Esophagus mucosa (tissue), 1 donor: Measurements from ENCODE around the gene ABHD17A. TPM values are rescaled to one million over a fixed set of nuclear protein-coding genes. Genes with fewer than 3 reads are reported as not detected.
A peak's percentile ranks its signal among the peaks of the same experiment; 100 is the strongest.

Source experiments
- ATAC-seq: fragments of 200-7000 bp; cut with Tn5 transposase; one replicate; pipeline ENCODE4 v1.9.1; 2020
- total RNA-seq: library from RNA; stranded (reverse); gene quantifications from one replicate; pipeline ENCODE4 v1.2.4, GENCODE V29; 2023
- donor health status: DM: yes; HTN: yes; CAD: no.

ABHD17A gene
- 50.9 TPM for total RNA-seq

DNA sequence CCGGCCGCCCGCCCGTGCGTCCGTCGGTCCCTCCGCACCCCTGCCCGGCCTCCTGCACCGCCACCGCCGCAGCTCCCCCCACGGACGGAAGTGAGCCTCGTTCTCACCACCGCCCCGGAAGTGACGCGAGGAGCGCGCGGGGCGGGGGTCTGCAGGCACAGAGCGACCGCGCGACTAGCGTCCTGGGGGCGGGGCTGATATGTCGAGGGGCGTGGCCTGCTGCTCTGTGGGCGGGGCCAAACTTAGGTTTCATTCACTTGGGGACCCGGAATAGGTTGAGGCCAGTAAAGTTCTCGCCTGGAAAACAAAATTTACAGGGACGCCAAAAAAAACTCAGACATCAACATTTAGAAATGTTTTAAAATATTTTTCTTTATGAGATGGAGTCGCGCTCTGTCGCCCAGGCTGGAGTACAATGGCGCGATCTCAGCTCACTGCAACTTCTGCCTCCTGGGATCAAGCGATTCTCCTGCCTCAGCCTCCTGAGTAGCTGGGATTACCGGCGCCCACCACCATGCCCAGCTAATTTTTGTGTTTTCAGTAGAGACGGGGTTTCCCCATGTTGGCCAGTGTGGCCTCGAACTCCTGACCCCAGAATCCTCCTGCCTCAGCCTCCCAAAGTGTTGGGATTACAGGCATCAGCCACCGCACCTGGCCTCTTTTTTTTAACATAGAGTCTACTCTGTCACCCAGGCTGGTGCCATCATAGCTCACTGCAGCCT lies at the start of gene ABHD17A:
TSS of gene ABHD17A (minus strand) at position 99 of the 722 bp plus-strand sequence. CDS start 3,930 bp downstream, outside the sequence.
- peak; percentile 93 for ATAC-seq

DNA sequence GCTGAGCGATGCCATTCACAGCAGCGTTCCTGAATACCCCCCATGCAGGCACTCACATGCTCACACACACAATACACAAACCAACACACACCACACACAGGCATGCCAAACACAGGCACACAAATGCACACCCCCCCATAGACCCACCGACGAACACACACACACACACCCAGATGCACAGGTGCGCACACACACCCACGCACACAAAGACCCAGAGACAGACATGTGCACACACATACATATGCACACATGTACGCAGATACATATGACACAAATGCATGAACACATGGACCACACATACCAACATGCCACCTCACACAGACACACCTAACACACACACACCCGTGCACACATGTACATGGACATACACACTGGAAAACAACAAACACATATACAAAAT lies 48.6 kb upstream of the ABHD17A start:
- no peak for ATAC-seq

DNA sequence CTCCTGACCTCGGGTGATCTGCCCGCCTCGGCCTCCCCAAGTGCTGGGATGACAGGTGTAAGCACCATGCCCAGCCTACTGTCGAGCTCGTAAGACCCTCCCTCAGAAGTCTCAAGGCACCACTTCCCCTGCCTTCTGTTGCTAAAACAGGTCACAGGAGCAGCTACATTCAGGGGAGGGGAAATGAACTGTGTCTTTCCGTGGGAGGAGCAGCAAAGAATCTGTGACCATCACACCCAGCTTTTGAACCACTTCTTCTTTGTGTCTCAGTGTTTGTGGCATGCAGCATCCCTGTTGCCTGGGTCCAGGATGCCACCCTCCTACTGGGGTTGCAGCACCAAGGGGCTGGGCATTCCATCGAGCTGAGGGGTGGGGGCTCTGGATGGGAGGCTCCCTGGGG lies 47.9 kb upstream of the ABHD17A start:
- no peak for ATAC-seq

DNA sequence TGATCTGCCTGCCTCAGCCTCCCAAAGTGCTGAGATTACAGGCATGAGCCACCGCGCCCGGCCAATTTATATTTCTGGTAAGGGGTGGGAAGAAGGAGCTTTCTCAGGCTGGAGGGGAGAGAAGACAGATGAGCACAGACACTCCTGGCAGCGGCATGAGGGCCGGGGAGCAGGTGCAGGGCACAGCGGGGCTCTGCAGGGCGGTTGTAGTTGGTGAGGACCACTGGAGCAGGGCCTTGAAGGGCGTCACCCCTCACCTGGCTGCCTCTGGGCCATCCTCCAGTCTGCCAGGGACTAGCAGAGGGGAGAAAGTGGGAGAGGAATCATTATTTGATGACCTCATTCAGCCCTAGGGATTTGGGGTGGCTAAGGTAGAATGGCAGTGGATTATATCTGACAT lies 47.1 kb upstream of the ABHD17A start:
- ATAC-seq: no peak

DNA sequence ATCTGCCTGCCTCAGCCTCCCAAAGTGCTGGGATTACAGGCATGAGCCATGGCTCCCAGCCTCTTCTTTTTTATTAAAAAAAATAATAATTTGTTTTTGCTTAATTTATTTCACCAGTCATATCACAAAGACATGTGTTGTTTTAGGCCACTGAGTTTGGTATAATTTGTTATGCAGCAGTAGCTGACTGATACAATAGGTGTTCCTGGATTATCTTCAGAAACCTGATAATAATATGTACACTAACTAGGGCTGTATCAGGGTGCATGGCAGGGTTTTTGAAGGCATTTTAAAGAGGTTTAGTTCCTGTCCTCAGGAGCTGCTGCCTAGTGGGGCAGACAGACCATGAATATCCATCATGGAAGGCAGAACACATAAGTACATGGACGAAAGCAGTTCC lies 46.1 kb upstream of the ABHD17A start:
- ATAC-seq: no peak

DNA sequence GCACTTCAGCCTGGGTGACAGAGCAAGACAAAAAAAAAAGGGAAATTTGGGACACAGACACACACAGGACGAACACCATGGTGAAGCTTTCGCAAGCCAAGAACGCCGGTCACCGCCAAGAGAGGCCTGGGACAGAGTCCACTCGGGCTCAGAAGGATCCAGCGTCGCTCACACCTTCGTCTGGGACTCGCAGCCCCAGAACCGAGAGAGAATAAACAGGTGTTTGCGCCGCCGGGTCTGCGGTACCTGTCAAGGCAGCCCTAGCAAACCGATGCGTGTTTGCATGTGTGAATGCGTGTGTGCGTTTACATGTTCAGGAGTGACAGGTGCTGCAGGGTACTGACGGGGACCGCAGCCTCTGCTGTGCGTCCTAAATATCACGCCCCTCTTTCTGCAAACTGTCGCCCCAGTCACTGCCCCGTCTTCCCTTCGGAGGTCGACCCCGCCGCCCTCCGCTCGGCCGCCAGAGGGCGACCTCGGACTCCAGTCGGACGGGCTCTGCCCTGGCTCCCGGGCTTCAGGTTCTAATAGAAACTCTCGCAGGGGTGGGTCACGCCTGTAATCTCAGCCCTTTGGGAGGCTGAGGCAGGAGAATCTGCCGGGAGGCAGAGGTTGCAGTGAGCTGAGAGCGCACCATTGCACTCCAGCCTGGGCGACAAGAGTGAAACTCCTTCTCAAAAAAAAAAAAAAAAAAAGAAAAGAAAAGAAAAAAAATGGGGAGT lies 43.9 kb upstream of the ABHD17A start:
- peak; percentile 78 for ATAC-seq

DNA sequence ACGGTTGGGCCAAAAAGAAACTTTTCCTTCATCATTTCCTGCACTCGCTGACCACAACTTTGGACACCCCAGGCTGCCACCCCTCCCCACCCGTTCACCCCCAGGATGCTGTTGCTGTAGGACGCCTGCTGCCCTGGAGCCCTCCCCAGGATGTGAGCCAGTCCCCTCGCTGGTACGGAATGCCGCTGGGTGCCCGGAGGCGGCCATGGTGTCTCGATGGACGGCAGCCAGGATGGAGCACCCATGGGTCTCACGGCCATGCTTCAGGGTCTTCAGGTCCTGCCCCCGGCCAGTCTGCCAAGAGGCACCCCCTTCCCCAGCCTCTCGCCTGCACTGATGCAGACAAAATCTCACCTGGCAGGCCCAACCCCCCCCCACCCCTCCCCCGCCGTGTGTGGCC lies 40.2 kb upstream of the ABHD17A start:
- ATAC-seq: no peak

DNA sequence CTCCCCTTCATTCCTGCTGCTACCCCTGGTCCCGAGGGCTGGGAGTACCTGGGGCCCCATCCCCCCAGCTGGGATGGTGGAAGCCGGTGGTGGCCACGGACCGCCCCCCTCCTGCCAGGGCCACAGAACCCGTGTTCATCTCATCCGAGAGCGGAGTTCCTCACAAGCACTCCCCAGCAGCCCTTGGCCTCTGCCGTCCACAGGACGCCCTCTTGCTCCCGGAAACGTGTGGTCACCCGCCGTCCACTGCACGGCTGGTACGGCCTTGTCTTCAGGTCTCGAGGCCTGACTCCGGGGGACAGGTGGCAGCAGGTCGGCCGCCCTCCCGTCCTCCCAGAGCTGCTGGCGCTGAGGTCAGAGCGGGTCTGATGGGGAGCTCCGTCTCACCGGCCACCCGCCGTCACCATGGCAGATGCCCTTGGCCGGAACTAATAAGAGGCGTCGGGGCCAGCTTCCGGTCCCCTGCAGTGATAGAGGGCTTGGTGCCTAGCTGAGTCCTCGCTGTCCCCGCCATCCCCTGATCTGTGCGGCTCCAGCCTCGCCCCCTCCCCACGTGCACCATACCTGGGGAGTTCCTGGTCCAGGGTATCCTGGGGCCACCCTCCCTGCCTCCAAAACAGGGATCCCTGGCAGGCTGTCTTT lies 39.1 kb upstream of the ABHD17A start:
- no peak for ATAC-seq

DNA sequence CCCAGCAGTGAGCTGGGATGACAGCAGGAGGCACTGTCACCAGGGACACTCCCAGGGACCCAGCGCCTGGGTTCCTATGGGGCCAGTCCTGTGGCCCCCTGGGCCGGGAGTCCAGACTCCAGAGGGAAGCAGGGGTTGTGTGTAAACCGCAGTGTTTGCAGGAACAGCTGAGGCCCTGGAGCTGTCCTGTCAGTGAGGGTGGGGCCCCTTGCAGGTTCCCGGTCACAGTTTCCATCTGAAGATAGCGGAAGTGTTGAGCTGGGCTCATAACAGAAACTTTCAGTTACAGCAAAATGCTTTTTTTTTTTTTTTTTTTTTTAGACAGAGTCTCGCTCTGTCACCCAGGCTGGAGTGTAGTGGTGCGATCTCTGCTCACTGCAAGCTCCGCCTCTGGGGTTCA lies 38.0 kb upstream of the ABHD17A start:
- peak; percentile 5 for ATAC-seq

DNA sequence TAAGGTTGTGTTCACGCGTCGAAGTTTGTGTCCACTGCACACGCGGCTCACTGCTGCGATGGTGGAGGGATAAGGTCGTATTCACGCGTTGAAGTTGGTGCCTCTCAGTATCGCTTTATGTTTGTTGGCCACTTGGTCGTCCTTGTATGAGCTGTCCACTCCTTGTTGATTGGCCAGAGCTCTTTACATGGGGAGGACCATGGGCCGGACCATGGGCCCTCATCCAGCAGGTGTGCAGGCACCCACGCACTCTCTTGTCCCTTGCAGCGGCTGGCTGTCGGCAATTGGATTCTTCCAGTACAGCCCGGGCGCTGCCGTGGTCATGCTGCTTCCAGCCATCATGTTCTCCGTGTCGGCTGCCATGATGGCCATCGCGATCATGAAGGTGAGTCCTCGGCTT lies 37.5 kb upstream of the ABHD17A start:
- ATAC-seq: no peak

DNA sequence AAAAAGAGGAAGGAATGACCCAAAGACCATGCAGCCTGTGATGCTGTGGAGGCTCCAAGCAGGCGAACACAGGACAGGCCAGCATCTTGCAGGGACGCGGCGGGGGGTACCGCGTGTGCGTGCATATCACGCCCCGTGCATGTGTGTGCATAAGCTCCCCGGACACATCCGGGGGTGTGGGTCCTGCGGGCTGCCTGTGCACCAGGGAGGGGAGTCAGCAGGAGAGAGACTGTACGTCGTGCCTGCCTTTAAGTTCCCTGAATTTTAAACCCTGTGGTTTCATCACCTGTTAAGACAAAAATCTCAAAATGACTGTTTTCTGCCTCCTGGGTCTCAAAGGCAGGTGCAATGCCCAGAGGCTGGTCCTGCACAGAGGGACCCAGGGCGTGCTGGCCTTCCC lies 36.5 kb upstream of the ABHD17A start:
- ATAC-seq: no peak

DNA sequence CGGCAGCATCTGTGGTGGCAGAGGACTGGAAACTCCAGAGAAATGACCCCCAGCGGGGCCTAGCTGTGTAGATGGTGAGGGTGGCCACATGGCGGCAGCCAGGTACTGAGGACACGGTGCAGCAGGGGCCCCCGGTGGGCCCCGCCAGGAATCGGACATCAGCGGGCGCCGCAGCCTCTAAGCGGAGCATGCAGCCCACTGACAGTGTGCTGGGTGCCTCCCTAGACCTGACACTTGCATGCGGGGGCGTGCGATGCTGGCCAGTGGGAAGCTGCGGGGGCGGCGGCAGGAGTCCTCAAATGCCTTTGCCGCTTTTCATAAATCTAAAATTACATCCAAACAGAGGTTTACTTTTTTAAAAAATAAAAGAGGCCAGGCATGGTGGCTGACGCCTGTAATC lies 36.0 kb upstream of the ABHD17A start:
- no peak for ATAC-seq

DNA sequence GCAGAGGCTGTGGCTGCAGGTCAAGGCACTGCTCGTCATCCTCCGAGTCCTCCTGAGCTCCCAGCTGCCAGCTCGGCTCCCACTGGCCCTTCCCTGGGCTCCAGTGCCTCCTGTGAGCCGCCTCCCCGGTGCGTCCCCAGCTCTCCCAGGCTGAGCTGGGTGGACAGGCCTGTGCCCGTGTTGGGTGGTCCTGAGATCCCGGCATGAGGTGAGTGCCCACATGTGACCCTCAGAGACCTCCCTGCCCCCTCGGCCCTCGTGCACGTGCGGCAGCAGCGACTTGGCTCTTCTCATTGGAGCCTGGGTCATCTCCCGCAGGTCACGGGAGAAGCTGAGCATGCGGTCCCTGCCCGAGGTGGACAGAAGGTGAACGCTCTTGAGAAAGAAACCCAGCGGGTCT lies 35.3 kb upstream of the ABHD17A start:
- no peak for ATAC-seq

DNA sequence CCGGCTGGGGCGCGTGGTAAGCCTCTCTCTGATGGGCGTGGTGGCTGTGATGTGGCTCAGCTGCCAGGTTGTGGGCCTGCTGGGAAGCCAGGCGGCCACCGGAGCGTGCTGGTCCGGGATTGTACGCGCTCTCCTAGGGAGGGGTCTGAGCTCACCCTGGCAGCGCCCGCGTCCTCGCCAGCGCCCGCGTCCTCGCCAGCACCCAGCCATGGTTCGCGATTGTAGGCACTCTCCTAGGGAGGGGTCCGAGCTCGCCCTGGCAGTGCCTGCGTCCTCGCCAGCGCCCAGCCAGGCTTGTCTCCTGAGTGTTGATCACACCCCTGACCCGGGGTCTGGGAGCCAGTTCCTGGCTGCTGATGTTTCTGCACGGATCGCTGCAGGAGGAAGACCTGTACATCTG lies 33.7 kb upstream of the ABHD17A start:
- ATAC-seq: no peak

DNA sequence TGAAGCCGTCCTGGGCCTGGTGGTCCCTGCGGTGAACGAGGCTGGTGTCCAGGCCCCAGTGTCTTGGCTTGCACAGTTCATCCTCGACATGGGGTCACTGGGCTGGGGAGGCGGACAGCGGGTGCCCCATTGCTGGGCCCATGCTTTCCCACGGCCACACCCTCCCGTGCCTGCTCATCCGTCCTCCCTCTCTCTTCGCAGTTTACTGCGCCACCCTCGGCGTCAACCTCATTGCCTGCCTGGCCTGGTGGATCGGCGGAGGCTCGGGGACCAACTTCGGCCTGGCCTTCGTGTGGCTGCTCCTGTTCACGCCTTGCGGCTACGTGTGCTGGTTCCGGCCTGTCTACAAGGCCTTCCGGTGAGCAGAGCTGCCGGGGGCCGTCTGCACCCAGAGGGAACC lies 32.6 kb upstream of the ABHD17A start:
- ATAC-seq: no peak

DNA sequence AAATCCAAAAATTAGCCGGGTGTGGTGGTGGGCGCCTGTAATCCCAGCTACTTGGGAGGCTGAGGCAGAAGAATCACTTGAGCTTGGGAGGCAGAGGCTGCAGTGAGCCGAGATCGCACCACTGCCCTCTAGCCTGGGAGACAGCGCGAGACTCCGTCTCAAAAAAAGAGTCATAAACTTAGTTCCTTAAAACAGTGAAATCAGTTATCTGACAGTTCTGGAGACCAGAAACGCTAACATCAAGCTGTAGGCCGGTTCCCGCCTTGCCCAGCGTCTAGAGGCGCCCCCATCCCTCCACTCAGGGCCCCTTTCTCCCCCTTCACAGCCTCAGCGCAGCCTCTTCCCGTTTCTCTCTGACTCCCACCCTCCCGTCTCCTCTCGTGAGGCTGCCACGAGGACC lies 31.9 kb upstream of the ABHD17A start:
- ATAC-seq: no peak

DNA sequence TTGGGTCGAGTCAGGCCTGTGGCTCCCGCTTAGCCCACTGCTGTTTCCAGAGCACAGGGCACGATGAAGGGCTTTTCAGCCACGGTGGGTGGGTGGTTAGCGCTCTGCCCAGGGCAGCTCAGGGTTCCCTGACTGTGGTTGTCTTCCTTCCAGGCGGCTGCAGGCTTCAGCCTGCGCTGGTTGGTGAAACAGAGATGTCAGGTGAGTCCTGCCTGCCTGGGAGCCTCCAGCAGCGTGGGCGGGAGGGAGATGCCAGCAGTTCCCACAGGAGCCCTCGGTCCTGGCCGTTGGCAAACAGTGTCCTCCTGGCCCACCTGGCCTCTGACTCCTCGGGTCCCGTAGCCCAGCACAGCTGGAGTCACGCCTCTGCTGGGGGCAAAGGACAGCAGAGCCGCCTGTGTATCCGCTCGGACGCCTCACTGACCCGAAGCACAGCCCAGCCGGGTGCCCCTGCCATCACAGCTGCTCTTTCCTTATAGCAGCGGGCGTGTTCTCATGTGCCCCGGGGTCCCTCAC lies 29.6 kb upstream of the ABHD17A start:
- peak; percentile 19 for ATAC-seq

DNA sequence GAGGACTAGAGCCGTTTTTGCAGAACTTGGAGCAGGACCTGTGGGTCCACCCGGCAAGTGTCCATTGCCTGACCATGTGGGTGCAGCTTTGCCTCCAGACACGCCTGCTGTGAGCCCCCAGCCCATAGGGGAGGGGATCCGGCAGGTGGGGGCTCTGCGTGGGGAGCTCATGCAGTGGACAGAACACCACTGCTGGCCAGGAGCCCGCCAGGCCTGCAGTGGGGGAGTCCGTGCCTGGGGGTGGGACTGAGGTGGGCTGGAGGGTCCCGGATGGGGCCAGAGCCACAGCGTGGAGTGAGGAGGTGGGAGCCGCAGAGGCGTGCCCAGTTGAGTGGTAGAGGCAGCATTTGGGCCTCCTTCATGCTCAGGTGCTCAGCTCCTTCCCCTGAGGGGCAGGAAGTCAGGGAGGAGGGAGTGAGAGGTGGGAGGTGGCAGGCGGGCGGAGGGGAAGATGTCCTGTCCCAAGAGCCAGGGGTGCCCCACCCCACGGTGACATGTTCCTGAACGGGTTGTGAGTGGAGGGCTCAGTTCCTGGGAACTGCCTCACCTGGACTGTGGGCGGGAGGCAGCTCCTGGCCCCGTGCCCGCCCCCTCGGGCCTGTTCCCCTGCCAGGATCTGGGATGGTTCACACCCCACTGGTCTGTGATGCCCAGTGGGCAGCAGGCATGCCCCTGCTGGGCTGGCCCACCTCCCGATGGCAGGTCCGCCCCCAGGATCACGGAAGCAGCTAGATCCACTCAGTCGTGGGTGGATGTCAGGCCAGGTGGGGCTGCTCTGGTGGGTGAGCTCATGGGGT lies 28.7 kb upstream of the ABHD17A start:
- ATAC-seq: peak; percentile 75

DNA sequence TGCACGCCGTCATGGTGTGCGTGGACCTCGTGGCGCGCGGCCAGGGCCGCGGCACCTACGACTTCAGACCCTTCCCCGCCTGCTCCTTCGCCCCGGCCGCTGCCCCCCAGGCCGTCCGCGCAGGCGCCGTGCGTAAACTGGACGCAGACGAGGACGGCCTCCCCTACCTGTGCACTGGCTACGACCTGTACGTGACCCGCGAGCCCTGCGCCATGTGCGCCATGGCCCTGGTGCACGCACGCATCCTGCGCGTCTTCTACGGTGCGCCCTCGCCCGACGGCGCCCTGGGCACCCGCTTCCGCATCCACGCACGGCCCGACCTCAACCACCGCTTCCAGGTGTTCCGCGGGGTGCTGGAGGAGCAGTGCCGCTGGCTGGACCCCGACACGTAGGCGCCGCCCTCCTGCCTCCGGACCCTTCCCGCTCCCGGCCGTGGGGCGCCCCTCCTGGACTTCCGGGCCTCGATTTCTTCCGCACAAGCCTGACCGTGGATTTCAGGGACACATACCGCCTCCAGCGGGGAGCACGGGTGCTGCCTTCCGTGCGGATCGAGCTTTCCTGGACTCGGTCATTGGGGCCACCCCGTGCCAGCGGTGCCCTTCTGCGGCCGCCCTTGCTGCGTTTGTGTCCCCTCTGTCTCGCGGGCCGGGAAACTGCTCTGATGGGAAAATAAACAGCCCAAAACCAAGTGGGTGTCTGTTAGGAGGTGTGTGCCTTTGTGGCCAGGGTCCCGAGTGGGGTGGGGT lies 27.6 kb upstream of the ABHD17A start:
- ATAC-seq: no peak

DNA sequence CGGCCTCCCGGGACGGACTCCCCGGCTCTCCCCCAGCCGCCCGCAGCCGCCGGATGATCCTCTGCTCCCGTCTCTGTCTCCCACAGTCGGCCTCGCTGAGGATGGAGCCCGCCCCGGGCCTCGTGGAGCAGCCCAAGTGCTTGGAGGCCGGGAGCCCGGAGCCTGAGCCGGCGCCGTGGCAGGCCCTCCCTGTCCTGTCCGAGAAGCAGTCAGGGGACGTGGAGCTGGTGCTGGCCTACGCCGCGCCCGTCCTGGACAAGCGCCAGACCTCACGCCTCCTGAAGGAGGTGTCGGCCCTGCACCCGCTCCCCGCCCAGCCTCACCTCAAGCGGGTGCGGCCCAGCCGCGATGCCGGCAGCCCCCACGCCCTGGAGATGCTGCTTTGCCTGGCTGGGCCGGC lies 26.7 kb upstream of the ABHD17A start:
- peak; percentile 49 for ATAC-seq

DNA sequence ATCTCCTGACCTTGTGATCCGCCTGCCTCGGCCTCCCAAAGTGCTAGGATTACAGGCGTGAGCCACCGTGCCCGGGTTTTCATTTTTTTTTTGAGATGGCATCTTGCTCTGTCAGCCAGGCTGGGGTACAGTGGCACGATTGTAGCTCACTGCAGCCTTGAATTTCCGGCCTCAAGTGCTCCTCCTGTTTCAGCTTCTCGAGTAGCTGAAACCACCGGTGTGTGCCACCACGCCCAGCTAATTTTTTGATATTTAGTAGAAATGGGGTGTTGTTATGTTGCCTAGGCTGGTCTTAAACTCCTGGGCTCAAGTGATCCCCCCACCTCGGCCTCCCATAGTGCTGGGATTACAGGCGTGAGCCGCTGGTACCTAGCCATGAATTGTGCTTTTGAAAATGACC lies 25.8 kb upstream of the ABHD17A start:
- ATAC-seq: no peak

DNA sequence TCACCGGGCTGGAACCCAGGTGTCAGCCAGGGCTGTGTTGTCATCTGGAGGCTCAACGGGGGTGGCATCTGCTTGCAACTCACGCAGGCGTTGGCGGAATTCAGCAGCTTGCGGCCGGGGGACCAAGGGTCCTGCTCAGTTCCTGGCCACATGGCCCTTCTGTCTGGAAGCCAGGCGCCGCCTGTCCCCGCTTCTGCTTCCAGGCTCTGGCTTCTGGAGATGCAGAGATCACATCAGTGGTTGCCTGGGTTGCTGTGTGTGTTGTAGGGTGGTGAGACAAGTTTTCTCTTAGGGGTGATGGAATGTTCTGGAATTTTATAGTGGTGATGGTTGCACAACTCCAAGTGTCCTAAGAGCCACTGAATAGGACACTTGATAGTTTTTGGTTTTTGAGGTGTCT lies 24.9 kb upstream of the ABHD17A start:
- ATAC-seq: no peak
